Measurements from ENCODE around the gene RASA3. TPM values are rescaled to one million over a fixed set of nuclear protein-coding genes. Genes with fewer than 3 reads are reported as not detected.

The RASA3 gene
- total and polyA plus RNA-seq, 2 of the 8 experiments (the other 6 are each of a cell fraction or from before 2014, with no cell fraction given): 7.5 to 21.9 TPM

GRCh38 chr13:114135731-114136171 is 3.3 kb upstream of the RASA3 start:
- Histone ChIP-seq H3K9ac (replicated peaks in 1 of 4; ENCODE audit: extremely low read depth in 1 of 4, low read depth in 3 of 4, low read length in 3 of 4) (no peak overlapping the region), H3K36me3 (ENCODE audit: control insufficient read depth in 2 of 4, insufficient read depth in 4 of 4, low read length in 3 of 4) (no peaks in the 10 kb centered on the region), H2BK120ac (replicated peaks; ENCODE audit: low read depth, low read length) (no peak overlapping the region), H3K4ac (replicated peaks; ENCODE audit: insufficient read length, low read depth, low read length) (no peak overlapping the region), H3K79me1 (ENCODE audit: low read depth, low read length) (no peaks in the 10 kb centered on the region; the same call in 1 of the 2 replicates), H2BK5ac (ENCODE audit: low read depth, low read length) (no peak overlapping the region), H2BK15ac (ENCODE audit: low read length) (no peak overlapping the region), H3K4me1 (replicated peaks in 1 of 4; ENCODE audit: control insufficient read depth in 3 of 4, insufficient read depth in 4 of 4, low read length in 3 of 4) (peaks cover 0 to 11% (median 9%) of the 10 kb centered on the region in 4 experiments; a peak in 6 of 7 replicates), H4K5ac (ENCODE audit: insufficient read length, low read depth, low read length) (no peak overlapping the region), H3K27me3 (replicated peaks in 1 of 4; ENCODE audit: control insufficient read depth in 3 of 4, extremely low read depth in 1 of 4, insufficient read depth in 3 of 4, low read length in 3 of 4) (peaks cover 0 to 10% (median 9%) of the 10 kb centered on the region in 4 experiments; a peak in 5 of 7 replicates), H4K20me1 (replicated peaks in 1 of 2; ENCODE audit: control insufficient read depth in 1 of 2, insufficient read depth in 2 of 2, low read length in 2 of 2) (peaks cover 0 to 10% of the 10 kb centered on the region in 2 experiments), H3K79me2 (ENCODE audit: control insufficient read depth in 1 of 2, insufficient read depth in 2 of 2, low read length in 2 of 2) (no peaks in the 10 kb centered on the region), H3K14ac (ENCODE audit: insufficient read length) (no peak overlapping the region), H2AK5ac (ENCODE audit: low read depth, low read length) (no peak overlapping the region), H2AFZ (ENCODE audit: low read length) (no peak overlapping the region), H3K4me2 (ENCODE audit: insufficient read depth in 1 of 2, low read depth in 2 of 2, low read length in 2 of 2) (no peak overlapping the region), H3K4me3 (ENCODE audit: extremely low read depth in 1 of 4, insufficient read depth in 2 of 4, low read depth in 3 of 4, low read length in 4 of 4) (no peak overlapping the region), H3K23ac (ENCODE audit: insufficient read length) (no peak overlapping the region), H3K56ac (replicated peaks; ENCODE audit: insufficient read length, low read depth, low read length) (no peak overlapping the region), H3K27ac (ENCODE audit: low read depth, low read length) (no peak overlapping the region), H4K8ac (ENCODE audit: extremely low read depth, insufficient read depth, low read length) (peak overlapping the region; percentile 3; the same call in 1 of the 2 replicates), H3K9me3 (ENCODE audit: insufficient read depth in 2 of 2, low read depth in 1 of 2, low read length in 1 of 2) (no peaks in the 10 kb centered on the region), H2BK12ac (ENCODE audit: low read depth, low read length) (no peak overlapping the region), H3K23me2 (ENCODE audit: low read depth, low read length) (peaks cover 19% of the 10 kb centered on the region), H2BK20ac (ENCODE audit: low read length) (no peak overlapping the region), H4K91ac (replicated peaks; ENCODE audit: insufficient read length, low read length) (no peak overlapping the region), H3K18ac (ENCODE audit: extremely low read depth, low read length) (no peak overlapping the region)
- CTCF ChIA-PET (ENCODE audit: partially characterized antibody): interaction anchor here (1.2 to 2.2 kb wide), 2 partner anchors 9 to 25 kb away, joined by 4 to 13 read pairs; no protein-coding TSS in a partner anchor
- WGBS, 2 experiments (ENCODE audit: extremely low coverage in 1 of 2, insufficient coverage in 1 of 2, insufficient read length in 1 of 2, insufficient replicate concordance in 2 of 2, low coverage in 1 of 2, low lambda C conversion rate in 2 of 2, missing lambda C conversion rate in 1 of 2): 81% methylated on average over 15 of the region's 15 CpGs; no CpG with 5 or more reads in 1 of the 2 experiments
- POLR2A ChIA-PET (ENCODE audit: partially characterized antibody): no interaction called here
- peak in 1 of 2 experiments; percentile 44 for DNase-seq (ENCODE audit: low read depth in 1 of 2, low spot score in 2 of 2)
- FAIRE-seq: no peak
- TF ChIP-seq TBP (IDR thresholded peaks at IDR 0.05; ENCODE audit: low read depth, low read length): peak; percentile 57; the same call in 1 of the 2 replicates
- TF ChIP-seq GABPA (IDR thresholded peaks at IDR 0.05; ENCODE audit: borderline replicate concordance, insufficient read depth, low read length): no peak
- TF ChIP-seq SIRT6 (IDR thresholded peaks at IDR 0.05; ENCODE audit: low read length): no peak
- peak in 1 of 3 experiments; percentile 16; a peak in 1 of 4 replicates for TF ChIP-seq CTCF (IDR thresholded peaks at IDR 0.05; ENCODE audit: control extremely low read depth in 1 of 3, insufficient read depth in 1 of 3, low read depth in 1 of 3, low read length in 3 of 3)
- TF ChIP-seq RAD21 (IDR thresholded peaks at IDR 0.05 in 1 of 2, conservative IDR thresholded peaks at IDR 0.05 in 1 of 2; ENCODE audit: low read depth in 2 of 2, low read length in 2 of 2): peak; percentile 2 to 13; a peak in 1 of 4 replicates
